ENCODE measurements around the gene CELF4.

CELF4 gene

DNA sequence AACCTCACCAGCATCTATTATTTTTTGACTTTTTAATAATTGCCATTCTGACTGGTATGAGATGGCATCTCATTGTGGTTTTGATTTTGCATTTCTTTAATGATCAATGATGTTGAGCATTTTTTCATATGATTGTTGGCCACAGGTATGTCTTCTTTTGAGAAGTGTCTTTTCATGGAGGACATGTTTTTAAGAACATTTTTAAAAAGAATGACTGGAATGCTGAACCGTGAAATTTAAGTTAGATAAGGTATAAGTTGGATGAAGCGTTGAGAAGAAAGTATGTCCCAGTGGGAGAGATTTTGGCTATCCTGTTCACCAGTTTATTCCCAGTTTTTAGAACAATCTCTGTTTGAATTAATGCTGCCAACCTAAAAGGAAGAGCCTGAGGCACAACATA is 365.9 kb downstream of the CELF4 start:
- no peak for DNase-seq (ENCODE audit: low spot score)
- Histone ChIP-seq H3K27ac (no peak overlapping the region), H3K4me3 (no peak overlapping the region)
- TF ChIP-seq, protein P1, sequence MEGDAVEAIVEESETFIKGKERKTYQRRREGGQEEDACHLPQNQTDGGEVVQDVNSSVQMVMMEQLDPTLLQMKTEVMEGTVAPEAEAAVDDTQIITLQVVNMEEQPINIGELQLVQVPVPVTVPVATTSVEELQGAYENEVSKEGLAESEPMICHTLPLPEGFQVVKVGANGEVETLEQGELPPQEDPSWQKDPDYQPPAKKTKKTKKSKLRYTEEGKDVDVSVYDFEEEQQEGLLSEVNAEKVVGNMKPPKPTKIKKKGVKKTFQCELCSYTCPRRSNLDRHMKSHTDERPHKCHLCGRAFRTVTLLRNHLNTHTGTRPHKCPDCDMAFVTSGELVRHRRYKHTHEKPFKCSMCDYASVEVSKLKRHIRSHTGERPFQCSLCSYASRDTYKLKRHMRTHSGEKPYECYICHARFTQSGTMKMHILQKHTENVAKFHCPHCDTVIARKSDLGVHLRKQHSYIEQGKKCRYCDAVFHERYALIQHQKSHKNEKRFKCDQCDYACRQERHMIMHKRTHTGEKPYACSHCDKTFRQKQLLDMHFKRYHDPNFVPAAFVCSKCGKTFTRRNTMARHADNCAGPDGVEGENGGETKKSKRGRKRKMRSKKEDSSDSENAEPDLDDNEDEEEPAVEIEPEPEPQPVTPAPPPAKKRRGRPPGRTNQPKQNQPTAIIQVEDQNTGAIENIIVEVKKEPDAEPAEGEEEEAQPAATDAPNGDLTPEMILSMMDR (IDR thresholded peaks at IDR 0.05), result no peak

Data from coronary artery (tissue), 2 donors.